Thoracic aorta (tissue), 2 donors: Measurements from ENCODE around the gene CCL17. TPM values are rescaled to one million over a fixed set of nuclear protein-coding genes. Genes with fewer than 3 reads are reported as not detected.

ENCODE experiments used
- ATAC-seq: fragments of 150-250 bp; one replicate; pipeline ENCODE4 v1.8.0; 2017; ENCODE audit warnings: low read depth; ENCODE audit not compliant: insufficient number of reproducible peaks, low FRiP score
- DNase-seq: peaks from one replicate; pipeline ENCODE4 v3.0.0-alpha.2; 2020; ENCODE audit warnings: low spot score
- H3K27ac ChIP-seq, 2 donors: fragments of 200-600 bp; sonication (generic); 1 replicate in 1 of 2; 2 replicates in 1 of 2; pipeline ENCODE4 v1.5.1; 2016; ENCODE audit warnings: mild to moderate bottlenecking in 2 of 2, moderate library complexity in 2 of 2
- H3K27me3 ChIP-seq: fragments of 200-600 bp; sonication (generic); replicated peaks from 2 replicates; pipeline ENCODE4 v1.6.0; 2016; ENCODE audit warnings: mild to moderate bottlenecking; ENCODE audit not compliant: insufficient read depth
- H3K36me3 ChIP-seq: fragments of 200-600 bp; sonication (generic); one replicate; pipeline ENCODE4 v1.5.1; 2016
- H3K4me1 ChIP-seq, 2 donors: fragments of 200-600 bp; sonication (generic); 1 replicate in 1 of 2; 2 replicates in 1 of 2; pipeline versions ENCODE4 v1.5.1 to v1.6.0; 2016; ENCODE audit warnings: low read depth in 2 of 2, mild to moderate bottlenecking in 1 of 2; ENCODE audit not compliant: control insufficient read depth in 1 of 2
- H3K4me3 ChIP-seq: fragments of 200-600 bp; sonication (generic); 2 replicates; pipeline ENCODE4 v1.5.1; 2016; ENCODE audit warnings: mild to moderate bottlenecking
- H3K9me3 ChIP-seq: fragments of 200-600 bp; sonication (generic); 2 replicates; pipeline ENCODE4 v1.5.1; 2016
- CTCF ChIP-seq: fragments of 200-600 bp; sonication (generic); IDR thresholded peaks from one replicate; pipeline ENCODE4 v1.5.1; 2019; ENCODE audit warnings: antibody characterized with exemption
- total RNA-seq, 2 donors: library from RNA; depleted of rRNA; stranded (reverse); fragments of >200 nt; gene quantifications; one replicate each; pipeline versions ENCODE4 v1.1.0 to v1.2.3, GENCODE V29; 2016

The CCL17 gene
- total RNA-seq, 2 donors from 2014 or later = not detected

GRCh38 chr16:57405097-57405496, 530 bp downstream of the CCL17 start:
- ATAC-seq = no peak
- H3K27me3 ChIP-seq = no peaks in the 10 kb centered on the region
- no peak for DNase-seq
- H3K4me3 ChIP-seq = no peak overlapping the region
- H3K27ac ChIP-seq = no peak overlapping the region
- H3K36me3 ChIP-seq = no peaks in the 10 kb centered on the region
- TF ChIP-seq CTCF = no peak
- H3K4me1 ChIP-seq = peaks cover 0 to 13% of the 10 kb centered on the region in 2 donors
- no peaks in the 10 kb centered on the region for H3K9me3 ChIP-seq

GRCh38 chr16:57406881-57407280, 2.3 kb downstream of the CCL17 start:
- Histone ChIP-seq H3K27ac (no peak overlapping the region), H3K4me1 (peaks cover 0 to 19% of the 10 kb centered on the region in 2 donors), H3K4me3 (no peak overlapping the region), H3K9me3 (no peaks in the 10 kb centered on the region), H3K27me3 (no peaks in the 10 kb centered on the region), H3K36me3 (no peaks in the 10 kb centered on the region)
- ATAC-seq = no peak
- no peak for TF ChIP-seq CTCF
- DNase-seq = no peak

- Histone ChIP-seq H3K4me3 (no peak overlapping the region), H3K36me3 (no peaks in the 10 kb centered on the region), H3K9me3 (no peaks in the 10 kb centered on the region), H3K27me3 (no peaks in the 10 kb centered on the region), H3K4me1 (peaks cover 0 to 19% of the 10 kb centered on the region in 2 donors), H3K27ac (no peak overlapping the region)
- no peak for TF ChIP-seq CTCF
- ATAC-seq (no peak), DNase-seq (no peak)
Observed at GRCh38 chr16:57407521-57408353, 3.2 kb downstream of the CCL17 start.

GRCh38 chr16:57409065-57409464, 4.5 kb downstream of the CCL17 start:
- no peak overlapping the region for H3K27ac ChIP-seq
- ATAC-seq = no peak

More at GRCh38 chr16:57409065-57409464, 4.5 kb downstream of the CCL17 start:
- Histone ChIP-seq H3K36me3 (no peaks in the 10 kb centered on the region), H3K4me1 (peaks cover 0 to 19% of the 10 kb centered on the region in 2 donors), H3K27me3 (no peaks in the 10 kb centered on the region), H3K4me3 (no peak overlapping the region), H3K9me3 (no peaks in the 10 kb centered on the region)
- TF ChIP-seq CTCF = no peak
- no peak for DNase-seq
